Epithelial cell of esophagus (primary cell): Measurements from ENCODE around the gene TSC22D2.

Experiments
- DNase-seq: peaks from one replicate; pipeline ENCODE4 v3.0.0; 2010; ENCODE audit warnings: low read depth
- H3K4me3 ChIP-seq: 2 replicates; pipeline ENCODE4 v1.5.1; 2011; ENCODE audit warnings: mild to moderate bottlenecking, low read length, control low read depth
- TF ChIP-seq, protein P1 (sequence below): IDR thresholded peaks from 2 replicates; pipeline ENCODE4 v1.5.1; 2011; ENCODE audit warnings: low read depth, mild to moderate bottlenecking, low read length, control low read depth, inconsistent platforms; ENCODE audit not compliant: insufficient read depth; ENCODE audit errors: missing control alignments

Gene TSC22D2

GRCh38 chr3:150367757-150368156 lies 40.3 kb upstream of the TSC22D2 start:
- no peak overlapping the region for H3K4me3 ChIP-seq
- no peak for DNase-seq
- TF ChIP-seq, protein P1, sequence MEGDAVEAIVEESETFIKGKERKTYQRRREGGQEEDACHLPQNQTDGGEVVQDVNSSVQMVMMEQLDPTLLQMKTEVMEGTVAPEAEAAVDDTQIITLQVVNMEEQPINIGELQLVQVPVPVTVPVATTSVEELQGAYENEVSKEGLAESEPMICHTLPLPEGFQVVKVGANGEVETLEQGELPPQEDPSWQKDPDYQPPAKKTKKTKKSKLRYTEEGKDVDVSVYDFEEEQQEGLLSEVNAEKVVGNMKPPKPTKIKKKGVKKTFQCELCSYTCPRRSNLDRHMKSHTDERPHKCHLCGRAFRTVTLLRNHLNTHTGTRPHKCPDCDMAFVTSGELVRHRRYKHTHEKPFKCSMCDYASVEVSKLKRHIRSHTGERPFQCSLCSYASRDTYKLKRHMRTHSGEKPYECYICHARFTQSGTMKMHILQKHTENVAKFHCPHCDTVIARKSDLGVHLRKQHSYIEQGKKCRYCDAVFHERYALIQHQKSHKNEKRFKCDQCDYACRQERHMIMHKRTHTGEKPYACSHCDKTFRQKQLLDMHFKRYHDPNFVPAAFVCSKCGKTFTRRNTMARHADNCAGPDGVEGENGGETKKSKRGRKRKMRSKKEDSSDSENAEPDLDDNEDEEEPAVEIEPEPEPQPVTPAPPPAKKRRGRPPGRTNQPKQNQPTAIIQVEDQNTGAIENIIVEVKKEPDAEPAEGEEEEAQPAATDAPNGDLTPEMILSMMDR, result no peak

DNA sequence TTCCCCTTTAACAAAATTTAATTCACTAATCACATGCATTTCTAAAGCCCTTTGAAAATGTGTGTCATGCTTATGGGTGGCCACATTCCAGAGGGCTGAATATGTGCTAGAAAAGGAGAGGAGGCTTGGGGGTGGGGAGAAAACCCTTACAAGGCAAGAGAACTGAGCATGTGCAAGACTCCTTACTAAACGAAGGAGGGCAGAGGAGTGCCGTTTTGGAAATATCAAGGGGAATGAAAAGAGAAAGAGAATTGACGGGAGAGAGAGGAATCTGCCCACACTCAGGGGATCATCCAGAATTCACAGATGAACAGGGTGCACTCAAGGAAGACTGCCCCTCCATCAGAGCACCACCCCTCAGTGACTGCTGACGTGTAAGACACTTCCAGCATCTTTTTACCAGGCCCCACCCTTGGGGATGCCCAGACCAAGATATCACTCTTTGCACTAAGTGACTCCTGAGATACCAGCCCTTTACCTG lies 37.9 kb upstream of the TSC22D2 start:
- TF ChIP-seq, protein P1, result peak; percentile 31
- DNase-seq, result peak; percentile 98
- peak overlapping the region; percentile 33 for H3K4me3 ChIP-seq

DNA sequence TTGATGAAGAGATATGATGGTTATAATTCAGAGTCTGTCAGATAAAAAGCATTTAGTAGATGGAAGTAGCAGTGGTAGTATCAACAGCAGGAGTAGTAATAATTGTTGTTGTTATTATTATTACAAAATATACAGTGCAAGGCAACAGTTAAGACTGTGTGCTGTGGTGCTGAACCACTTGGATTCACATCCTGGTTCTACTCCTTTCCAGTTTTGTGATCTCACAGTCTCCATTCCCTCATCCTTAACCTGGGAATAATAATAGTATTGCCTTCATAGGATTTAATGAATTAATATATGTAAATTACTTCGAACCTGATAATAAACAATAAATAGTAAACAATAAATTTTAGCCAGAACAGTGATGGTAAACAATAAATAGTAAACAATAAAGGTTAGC lies 37.1 kb upstream of the TSC22D2 start:
- TF ChIP-seq, protein P1, result no peak
- H3K4me3 ChIP-seq, result no peak overlapping the region
- DNase-seq, result no peak

GRCh38 chr3:150371741-150372254 lies 36.3 kb upstream of the TSC22D2 start:
- H3K4me3 ChIP-seq, result peak overlapping the region; percentile 27
- DNase-seq, result peak; percentile 100
- TF ChIP-seq, protein P1, result no peak

DNA sequence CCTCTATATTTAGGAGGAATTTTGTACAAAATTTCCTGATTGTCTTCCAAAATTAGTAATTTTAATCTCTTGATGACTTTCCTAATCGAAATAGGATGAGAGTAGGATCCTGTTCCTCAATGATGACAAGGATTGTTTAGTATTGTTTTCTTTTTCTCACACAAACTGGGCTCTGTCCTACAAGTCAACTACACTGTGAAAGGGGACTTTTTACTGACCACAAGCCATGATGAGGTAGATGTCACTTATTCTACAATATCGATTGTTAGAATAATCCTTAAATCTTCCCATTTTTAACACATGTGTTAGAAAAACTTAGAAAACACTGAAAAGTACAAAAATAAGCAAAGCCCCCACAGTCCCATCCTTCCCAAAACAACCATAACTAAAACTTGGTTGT lies 35.8 kb upstream of the TSC22D2 start:
- no peak for DNase-seq
- no peak overlapping the region for H3K4me3 ChIP-seq
- TF ChIP-seq, protein P1, result no peak

DNA sequence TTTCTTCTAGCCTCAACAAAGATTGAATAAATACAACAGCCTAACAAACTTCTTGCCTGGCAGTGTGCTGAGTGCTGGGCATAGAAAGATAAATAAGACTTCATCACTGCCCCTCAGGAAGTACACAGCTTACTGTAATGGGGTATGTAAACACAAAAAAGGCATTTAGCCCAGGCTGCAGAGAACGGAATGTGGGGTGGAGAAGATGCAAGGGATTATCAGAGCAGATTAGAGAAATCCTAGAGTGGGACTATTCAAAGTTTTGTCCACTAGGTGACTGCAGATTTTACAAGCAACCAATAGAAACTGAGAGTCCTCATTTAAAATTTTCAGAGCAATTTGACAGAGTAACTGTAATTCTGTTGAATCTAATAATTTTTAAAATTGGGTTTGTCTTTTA lies 35.4 kb upstream of the TSC22D2 start:
- DNase-seq, result no peak
- TF ChIP-seq, protein P1, result peak; percentile 11
- H3K4me3 ChIP-seq, result no peak overlapping the region

DNA sequence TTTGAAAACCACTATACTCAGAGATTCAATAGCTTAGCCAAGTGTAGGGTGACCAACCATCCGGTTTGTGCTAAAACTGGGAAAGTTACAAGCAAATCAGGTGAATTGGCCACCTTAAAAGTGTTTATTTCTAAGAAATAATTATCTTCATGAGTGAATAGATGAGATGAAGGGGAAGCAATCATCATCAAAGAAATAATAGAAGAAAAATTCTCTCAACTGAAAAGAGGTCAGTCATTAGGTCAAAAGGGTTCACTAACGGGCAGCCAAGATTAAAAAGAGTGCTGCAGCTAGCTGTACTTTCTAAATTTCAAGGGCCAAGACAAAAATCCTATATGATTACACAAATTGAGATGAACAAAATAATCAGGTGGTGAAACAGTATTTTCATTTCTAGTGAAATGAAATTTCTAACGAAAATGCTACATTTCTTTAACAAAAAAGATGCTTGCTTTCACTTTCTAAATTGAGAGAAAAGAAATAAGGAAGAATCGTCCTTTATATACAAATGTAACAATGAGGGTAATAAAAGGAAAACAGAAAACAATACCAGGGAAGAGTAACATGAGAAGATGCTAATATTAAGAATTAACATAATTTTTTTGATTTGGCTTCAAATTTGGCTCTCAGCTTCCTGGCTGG lies 34.7 kb upstream of the TSC22D2 start:
- H3K4me3 ChIP-seq, result no peak overlapping the region
- DNase-seq, result no peak
- TF ChIP-seq, protein P1, result no peak
